ENCODE results near the gene GALNT17.

Gene GALNT17

DNA sequence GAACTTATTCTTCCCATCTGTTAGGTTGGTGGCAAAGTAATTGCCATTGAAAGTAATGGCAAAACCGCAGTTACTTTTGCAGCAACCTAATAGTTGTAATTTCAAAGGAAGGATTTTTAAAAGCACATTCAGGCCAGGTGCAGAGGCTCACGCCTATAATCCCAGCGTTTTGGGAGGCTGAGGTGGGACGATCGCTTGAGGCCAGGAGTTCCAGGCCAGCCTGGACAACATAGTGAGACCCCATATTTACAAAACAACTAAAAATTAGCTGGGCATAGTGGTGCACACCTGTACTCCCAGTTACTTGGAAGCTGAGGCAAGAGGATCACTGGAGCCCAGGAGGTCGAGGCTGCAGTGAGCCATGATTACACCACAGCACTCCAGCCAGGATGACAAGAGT, 374.9 kb downstream of the GALNT17 start:
- DNase-seq (ENCODE audit: low spot score) = no peak

DNA sequence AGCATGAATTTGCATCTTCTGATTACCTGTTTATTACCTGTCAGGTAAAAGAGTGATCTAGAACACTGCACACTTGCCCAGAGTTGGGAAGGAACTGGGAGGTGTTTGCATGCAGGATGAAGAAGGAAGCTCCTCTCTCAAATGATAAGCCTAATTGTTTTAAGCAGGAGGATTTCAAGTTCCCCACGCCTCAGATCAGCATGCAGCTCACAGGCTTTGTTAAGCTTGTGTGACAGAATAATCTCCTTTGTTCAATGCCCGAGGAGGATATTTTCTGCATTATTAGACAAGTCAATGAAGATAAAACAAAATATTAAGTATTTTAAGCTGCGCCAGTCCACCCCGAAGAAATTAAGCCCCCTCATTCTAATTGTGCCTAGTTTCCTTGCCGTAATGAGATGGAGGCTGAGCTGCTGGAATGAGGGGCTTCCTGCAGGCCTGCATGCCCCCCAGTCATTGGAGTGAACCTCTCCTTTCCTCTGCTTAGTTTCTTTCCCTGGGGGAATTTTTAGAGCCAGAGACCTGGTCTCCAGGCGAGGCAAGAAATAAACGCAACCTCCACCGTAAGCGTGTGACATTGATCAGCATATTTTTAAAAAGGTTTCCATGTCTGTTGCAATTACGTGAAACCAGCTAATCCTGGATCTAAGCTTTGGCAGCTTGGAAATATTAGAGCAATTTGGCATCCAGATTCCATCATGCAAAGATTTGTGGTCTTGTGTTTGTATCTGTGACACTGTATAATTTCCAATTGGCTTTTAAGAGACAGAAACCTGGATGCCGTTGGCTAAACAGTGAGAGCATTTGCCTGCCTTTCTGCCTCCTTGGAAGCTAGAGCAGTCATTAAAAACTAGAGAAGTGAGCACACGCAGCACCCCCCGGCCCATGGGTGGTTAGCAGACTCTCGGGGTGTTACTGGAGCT, 376.0 kb downstream of the GALNT17 start:
- no peak for DNase-seq (ENCODE audit: low spot score)

DNA sequence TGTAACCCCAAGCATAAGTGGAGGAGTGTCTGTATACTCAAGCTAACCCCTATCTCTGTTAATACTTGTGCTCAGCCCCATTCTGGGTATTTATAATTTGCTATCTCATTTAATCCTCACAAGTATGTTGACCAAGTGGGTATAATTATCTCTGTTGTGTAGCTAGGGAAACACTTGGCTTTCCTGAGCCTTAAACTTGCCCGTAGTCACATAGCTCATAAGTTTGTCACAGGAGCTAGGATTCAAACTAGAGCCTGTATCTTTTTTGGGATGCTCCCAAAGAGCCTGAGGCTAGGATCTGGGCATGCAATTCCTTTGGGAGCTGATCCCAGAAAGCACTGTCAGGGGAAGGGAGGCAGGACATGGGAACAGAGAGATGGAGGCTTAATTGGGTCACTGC, 377.4 kb downstream of the GALNT17 start:
- no peak for DNase-seq (ENCODE audit: low spot score)

DNA sequence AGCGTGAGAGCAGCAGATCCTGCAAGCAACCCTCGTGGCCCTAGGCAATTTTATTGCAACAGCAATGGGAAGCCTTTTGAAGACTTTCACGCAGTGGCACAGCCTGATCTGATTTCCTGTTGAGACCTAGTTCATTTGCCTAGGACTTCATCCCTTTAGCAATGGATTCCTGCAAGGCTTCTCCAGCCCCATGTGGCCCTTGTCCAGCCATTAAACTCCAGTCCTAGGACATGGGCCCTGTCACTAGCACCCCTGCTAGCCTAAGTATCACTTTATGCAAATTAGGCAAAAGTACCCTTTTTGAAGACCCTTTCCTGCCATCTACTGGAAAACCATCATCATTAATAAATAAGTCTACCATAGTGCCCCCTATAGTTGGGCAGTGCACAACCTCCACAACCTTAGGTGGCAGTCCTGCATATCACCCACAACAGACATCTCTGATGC, 379.4 kb downstream of the GALNT17 start:
- no peak for DNase-seq (ENCODE audit: low spot score)

DNA sequence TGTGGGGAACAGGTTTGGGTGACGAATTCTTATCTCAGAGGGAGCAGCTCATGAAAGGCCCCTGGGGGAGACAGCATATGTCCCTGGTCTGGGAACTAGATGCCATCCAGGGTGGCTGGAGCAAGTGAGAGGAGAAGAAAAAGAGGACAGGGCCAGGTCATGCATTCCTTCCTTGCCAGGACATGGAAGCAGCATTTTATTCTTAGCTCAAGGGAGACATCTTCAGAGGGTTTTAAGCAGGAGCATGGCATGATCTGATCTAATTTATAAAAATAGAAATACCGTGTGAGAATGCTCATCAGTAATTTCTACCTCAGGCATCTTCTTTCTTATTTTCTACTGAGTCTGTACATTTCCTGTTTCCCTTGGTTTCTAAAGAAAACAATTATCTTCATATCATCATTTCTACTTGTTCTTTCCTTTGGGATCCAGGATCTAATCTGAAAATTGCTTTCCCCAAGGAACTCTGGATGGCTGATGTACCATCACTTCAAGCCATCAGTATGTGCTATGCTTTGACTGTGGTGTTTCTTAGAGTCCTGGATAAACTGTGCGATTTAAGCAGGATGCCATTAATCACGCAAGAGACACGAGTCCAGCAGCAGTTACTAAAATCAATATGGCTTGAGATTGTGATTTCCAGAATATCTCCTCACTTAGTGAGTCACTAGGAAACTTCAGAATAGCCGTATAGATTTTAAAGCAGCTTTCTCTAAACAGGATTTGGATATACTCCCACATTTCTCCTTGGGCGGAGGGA, 386.2 kb downstream of the GALNT17 start:
- no peak for DNase-seq (ENCODE audit: low spot score)

DNA sequence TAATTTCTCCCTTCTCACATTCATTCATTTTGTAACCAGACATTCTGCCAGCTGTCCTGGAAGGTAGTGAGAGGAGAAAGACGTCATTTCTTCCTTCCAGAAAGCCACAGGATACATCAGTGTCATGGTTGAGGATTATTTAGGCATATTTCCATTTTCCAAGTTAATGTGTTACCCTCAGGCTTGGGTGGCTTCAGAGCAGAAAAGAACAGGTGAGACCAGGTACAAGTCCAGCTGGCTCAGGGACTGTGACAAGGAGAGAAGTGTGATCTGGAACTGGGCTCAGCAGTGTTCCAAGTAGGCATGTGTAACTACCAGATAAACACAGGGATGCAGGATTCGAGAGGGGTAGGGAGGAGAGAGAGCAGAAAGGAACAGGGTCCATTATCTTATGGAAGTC, 386.9 kb downstream of the GALNT17 start:
- DNase-seq (ENCODE audit: low spot score) = no peak

DNA sequence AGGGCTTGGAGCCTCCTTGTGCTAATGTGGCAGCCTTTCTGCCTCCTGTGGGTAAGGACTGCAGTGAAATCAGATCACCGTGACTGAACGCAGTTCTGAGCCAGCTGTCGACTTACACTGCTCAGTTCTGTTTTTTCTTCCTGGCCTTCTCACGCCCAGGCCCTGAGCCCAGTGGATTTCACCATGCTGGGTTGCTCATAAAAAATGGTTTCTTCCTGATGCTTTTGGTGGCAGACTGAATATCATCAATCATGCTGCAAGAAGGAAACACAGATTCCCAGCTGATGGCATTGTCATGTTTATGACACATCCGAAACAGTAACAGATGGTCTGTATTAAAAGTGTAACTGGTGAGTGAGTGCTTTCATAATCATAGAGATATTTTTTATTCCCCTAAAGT, 389.6 kb downstream of the GALNT17 start:
- no peak for DNase-seq (ENCODE audit: low spot score)

DNA sequence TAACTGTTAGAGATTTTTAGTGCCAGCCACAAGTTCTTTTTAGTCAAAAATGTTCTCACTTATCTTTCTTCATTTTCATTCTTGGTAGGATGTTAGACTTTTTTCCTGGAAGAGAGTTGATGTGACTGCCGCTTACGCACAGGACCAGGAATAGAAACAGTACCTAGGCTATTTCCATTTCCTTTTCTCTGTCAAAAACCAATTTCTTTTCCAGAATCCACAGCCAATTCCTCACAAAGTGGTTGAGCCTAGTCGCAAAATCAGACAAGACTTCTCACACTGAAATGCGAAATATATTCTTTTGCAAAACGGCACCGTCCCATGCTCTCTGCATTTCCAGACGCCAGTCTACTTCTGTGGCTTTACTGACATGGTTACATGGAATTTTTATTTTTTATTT, 394.2 kb downstream of the GALNT17 start:
- no peak for DNase-seq (ENCODE audit: low spot score)

DNA sequence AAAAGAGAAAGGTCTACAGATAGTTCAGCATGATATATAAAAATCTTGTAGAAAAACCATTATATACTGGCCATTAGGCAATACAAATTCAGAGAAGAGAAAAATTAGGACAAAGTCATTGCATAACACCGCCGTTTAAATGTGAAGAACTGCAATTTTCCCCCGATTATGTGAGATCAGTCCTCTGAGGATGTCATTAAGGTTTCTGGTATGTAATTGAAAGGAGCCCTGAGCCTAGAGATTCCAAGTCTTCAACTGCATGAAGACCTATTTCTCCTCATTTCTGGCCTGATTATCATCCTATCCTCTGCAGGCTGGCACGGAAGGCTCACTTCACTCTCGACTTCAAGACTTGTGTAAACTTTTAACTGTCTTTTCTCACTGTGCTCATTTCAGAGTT, 395.3 kb downstream of the GALNT17 start:
- DNase-seq (ENCODE audit: low spot score) = no peak

DNA sequence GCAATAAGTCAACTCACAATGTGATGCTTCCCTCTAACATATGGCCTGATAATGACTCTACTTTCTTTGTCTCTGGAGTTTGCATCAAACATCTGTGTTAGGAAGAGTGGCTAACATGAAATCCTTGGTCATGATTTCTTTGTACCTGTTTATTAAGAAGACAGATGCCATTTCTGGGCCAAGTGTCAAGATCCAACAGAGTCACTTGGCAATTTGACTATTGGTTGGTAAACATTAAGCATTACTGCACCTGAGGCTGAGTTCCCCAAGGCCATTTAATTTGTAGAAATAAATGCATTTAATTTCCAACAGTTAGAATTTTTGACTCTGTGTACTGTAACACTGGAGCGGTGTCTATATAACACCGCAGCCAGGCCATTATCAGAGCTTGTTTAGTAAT, 403.7 kb downstream of the GALNT17 start:
- DNase-seq (ENCODE audit: low spot score) = no peak

DNA sequence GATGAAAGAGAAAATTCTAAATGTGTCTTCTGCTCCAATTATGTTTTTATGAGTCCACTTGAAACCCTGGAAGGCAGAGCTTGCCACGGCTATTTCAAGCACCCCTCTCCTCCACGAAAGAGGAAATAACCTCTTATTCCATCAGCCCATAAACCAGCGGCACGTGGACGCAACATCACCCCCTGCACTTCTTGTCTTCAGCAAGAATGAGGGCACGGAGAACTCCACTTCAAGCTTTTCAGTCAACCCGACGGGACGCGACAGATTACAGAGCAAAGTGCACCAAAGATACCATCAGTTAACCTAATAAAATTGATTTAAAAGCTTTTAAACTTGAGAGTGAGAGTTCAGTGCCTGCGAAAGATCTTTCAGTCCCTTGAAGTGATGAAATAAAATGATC, 406.3 kb downstream of the GALNT17 start:
- no peak for DNase-seq (ENCODE audit: low spot score)

DNA sequence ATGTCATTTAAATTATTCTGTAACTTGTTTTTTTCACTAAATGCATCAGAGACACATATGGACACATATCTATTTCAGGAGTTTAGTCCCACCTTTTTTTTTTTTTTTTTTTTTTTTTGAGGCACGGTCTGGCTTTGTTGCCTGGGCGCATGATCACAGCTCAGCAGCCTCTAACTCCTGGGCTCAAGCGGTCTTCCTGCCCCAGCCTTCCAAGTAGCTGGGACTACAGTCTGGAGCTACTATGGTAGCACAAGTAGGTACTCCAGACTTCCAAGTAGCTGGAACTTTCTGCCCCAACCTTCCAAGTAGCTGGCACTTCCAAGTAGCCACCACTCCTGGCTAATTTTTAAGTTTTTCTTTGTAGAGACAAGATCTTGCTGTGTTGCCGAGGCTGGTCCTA, 407.7 kb downstream of the GALNT17 start:
- no peak for DNase-seq (ENCODE audit: low spot score)

DNA sequence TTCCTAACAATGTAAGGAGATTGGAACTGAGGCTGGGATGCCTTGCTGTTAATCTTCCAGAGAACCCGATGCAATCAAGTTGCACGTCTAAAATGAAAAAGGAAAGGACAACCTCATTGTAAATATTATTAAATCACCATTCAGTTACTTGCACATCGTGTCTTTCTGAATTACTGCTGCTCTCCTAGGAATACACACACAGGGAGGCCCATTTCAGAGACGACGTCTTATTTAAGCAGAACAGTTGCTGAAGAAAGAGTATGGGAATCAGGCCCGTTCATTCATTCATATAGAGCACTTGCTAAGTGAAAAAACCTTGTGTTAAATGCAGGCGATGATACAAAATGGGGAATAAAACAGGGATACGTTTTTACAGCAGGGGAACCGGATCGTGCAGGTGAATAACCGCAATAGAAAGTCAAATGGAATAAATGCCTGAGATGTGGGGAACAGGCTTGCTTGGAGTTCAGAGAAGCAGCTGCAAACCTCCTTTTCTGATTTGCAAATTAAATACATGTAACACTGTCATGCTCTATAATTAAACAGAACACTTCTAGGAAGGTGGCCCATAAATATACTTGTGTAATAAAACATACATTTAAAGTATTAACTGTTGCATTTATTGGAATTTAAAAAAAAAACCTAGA, 409.9 kb downstream of the GALNT17 start:
- no peak for DNase-seq (ENCODE audit: low spot score)

DNA sequence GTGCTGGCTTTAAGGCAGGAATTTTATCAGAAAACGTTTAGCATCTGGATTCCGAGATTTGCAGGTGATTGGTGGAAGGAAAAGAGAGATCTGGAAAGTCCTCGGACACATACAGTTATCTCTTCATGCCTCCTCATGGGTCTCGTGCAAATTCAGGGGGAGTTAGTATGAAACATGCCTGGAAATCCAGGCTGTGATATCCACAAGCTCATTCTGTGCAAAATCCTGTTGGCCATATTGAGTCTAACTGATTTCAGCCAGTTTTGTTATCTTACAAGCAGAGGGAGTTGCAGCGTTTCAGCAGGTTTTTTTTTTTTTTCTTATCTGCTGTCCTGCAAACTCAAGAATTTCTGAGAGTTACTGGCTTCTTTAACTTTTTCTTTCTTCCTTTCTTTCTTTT, 411.5 kb downstream of the GALNT17 start:
- no peak for DNase-seq (ENCODE audit: low spot score)

DNA sequence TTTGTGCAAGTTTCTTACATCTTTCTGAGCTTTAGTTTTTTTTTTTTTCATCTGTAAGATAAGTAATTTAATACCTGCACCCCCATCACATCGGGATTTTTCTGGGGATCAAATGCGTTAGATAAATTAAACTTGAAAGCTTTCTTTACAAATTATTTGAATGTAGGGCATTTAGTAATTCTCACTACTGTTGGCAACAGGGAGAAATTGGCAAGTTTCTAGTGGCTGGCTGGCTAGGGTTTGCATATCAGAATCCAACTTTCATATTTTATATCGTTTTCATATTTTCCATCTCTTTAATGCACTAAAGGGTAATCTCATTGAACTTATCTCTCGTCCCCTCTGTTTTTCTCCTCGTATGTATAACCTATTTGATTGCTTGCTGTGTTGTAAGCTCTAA, 412.9 kb downstream of the GALNT17 start:
- no peak for DNase-seq (ENCODE audit: low spot score)

DNA sequence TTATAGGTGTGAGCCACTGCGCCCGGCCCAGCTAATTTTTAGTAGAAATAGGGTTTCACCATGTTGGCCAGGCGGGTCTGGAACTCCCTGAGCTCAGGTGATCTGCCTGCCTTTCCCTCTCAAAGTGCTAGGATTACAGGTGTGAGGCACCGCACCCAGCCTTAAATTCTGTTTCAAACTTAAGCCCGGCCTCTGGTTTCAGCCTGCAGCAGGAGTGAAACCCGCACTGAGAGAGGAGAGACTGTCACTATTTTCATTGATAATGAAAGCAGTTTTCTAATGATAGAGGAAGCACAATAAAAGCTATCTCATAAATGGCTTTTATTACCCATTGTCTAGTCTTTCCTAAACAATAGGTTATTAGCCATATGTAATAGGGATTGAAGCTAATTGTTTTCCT, 415.5 kb downstream of the GALNT17 start:
- DNase-seq (ENCODE audit: low spot score) = no peak

DNA sequence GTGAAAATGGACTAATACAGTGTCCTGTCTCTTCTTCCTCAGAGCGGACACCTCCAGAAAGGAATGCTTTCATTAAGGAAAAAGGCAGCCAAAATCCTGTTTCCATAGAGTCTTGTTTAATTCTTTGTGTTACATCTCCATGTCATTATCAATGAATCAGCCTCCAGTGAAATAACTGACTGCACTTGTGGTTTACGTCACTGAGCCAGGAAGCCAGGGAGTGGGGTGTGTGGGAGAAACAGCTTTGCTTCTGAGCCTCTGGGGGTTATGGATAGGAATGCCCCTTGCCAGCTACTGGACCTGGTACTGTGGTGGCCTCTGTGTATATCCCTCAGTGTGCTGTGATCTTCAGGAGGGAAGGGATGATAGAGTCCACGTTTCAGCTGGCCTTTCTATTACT, 416.8 kb downstream of the GALNT17 start:
- no peak for DNase-seq (ENCODE audit: low spot score)

DNA sequence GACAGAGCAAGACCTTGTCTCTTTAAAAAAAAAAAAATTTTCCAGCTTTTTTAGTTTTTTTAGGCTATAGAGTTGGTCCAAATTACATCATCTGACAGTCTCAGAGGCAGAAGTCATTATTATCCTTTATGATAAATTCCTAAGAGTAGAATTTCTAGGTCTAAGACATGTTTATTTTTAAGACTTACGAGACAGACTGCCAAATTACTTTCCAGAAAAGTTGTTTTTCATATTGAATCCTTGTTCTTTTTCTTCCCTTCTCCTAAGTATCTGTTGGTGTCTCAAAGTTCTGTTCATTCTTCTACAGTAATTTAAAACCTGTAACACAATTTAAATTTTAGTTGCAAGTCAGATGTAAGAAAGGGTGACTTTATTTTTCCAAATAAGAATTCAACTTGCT, 421.4 kb downstream of the GALNT17 start:
- DNase-seq (ENCODE audit: low spot score) = no peak

DNA sequence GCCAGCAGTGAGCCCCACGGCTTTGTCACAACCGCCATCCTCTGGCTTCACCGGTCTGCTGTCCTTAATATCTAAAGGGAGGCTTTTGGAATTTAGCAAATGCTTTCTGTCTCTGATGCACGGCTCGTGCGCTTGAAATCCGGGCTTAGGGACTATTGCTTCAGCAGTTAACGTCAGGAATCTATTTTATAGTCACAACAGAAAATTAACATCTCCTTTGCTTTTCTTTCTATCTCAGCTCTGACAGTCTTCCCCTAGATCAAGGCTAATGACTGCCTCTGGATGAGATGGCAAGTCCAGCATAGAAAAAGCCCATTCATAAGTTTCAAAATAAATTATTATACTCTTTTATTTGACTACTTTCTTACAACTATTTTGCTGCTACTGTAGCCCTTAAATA, 423.8 kb downstream of the GALNT17 start:
- no peak for DNase-seq (ENCODE audit: low spot score)

DNA sequence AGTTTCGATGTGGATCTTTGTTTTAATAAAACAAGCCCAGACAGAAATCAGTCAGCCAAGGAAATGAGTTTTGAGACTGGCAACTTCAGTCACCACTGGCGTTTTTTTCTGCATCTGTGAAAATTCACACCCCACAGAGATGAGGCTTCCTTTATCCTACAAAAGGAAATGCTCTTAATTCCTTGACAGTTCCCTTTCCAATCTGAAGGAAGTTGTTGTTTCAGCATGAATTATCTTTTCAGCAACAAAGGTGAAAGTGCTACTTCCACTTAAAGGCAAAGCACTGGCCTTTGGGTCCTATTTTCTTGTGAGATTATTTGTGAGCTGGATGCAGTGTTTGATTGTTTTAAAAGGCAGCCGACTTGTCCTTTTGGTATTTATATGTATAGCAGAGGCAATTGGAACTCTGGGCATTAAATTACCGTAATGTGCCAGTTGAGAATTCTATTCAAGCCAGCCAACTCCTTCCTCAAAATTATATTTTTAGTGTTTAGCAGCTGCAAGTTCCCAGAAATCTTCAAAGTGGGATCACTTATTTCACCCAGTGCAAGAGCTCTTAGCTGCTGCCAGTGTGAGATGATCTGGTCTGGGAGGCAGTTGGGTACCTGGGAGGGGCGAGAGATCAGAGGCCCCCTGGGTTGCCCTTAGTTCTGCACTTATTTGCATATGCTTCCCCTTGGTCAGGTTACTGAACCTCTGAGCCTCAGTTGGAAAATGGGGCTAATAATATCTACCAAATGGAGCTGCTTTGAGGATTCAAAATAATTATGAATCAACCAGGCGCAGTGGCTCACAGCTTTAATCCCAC, 427.1 kb downstream of the GALNT17 start:
- no peak for DNase-seq (ENCODE audit: low spot score)

DNA sequence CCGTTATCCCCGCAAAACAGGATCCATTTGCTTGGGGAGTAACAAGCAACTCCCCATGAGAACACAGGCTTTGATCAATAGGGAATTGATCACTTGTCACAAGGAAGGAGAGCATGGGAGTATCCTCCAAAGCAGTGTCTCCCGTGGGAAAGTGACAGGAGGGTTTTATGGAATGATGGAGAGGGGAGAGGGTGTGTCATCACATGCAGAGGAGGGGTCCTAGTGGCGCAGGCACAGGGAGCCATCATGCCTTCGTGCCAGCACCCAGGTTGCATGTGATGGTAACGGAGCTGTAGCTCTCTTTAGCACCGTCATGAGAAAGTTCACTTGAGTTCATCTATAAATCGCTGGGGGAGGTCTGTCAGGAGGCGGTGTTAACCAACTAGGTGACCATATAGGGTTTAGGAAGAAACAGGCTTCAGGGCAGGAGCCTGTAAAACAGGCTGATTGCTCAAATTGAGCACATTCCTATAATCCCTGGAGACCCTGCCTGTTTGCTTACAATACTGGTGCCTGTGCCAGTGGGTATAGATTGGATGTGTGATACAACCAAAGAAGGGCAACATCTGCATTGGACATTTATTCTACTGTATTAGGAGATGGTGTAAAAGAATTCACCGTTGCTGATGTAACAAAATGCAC, 428.5 kb downstream of the GALNT17 start:
- no peak for DNase-seq (ENCODE audit: low spot score)

DNA sequence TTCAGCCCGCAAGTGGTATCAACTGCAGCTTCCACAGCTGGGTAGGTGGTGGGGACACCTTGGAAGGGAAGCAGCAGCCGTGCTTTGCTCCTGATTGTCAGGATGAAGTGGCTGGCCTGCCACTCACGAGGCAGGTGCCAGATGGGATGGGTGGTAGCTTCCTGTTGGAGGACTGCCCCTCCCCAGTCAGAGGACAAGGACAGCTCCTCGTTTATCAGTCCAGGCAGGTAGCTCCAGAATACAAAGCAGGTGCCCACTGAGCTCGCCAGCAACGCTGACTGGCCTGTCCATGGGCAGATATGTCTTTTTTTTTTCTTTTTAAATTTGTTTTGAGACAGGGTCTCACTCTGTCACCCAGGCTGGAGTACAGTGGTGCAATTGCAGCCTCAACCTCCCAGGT, 431.3 kb downstream of the GALNT17 start:
- DNase-seq (ENCODE audit: low spot score) = no peak

Measured in CD4-positive, alpha-beta T cell treated with Interleukin-6 at 100 ng/mL for 8 hours (primary cell).